ENCODE measurements around the gene MORF4L1. TPM values are rescaled to one million over a fixed set of nuclear protein-coding genes. Genes with fewer than 3 reads are reported as not detected.

Gene MORF4L1
- total RNA-seq, 1 experiment from 2014 or later, result 424 TPM

- ChIA-PET CTCF (no interaction called here), POLR2A (no interaction called here)
- TF ChIP-seq, protein P1, sequence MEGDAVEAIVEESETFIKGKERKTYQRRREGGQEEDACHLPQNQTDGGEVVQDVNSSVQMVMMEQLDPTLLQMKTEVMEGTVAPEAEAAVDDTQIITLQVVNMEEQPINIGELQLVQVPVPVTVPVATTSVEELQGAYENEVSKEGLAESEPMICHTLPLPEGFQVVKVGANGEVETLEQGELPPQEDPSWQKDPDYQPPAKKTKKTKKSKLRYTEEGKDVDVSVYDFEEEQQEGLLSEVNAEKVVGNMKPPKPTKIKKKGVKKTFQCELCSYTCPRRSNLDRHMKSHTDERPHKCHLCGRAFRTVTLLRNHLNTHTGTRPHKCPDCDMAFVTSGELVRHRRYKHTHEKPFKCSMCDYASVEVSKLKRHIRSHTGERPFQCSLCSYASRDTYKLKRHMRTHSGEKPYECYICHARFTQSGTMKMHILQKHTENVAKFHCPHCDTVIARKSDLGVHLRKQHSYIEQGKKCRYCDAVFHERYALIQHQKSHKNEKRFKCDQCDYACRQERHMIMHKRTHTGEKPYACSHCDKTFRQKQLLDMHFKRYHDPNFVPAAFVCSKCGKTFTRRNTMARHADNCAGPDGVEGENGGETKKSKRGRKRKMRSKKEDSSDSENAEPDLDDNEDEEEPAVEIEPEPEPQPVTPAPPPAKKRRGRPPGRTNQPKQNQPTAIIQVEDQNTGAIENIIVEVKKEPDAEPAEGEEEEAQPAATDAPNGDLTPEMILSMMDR (IDR thresholded peaks at IDR 0.05; ENCODE audit: insufficient read depth in 1 of 2, low read depth in 1 of 2, low read length in 1 of 2, severe bottlenecking in 1 of 2, unreplicated experiment in 1 of 2), result no peak
- peaks cover 4% of the 10 kb centered on the region for H3K4me1 ChIP-seq
- peaks cover 2% of the 10 kb centered on the region for H3K36me3 ChIP-seq (ENCODE audit: control insufficient read depth, insufficient read depth, low read length)
- H3K4me3 ChIP-seq (ENCODE audit: low read depth, low read length), result no peak overlapping the region
- no TSS peak for BruUV-seq (replicated peaks)
- intact Hi-C loops (cut with micrococcal nuclease; ENCODE audit: unreplicated experiment), result loop anchor here (5.0 kb wide), 1 partner anchor 275 kb away; no protein-coding TSS in a partner anchor
- no peaks in the 10 kb centered on the region for H3K9me3 ChIP-seq
- H3K4me3 Mint-ChIP-seq (ENCODE audit: unreplicated experiment), result no peak overlapping the region
- H3K9me3 Mint-ChIP-seq (ENCODE audit: unreplicated experiment), result no peaks in the 10 kb centered on the region
- H3K27me3 Mint-ChIP-seq (ENCODE audit: insufficient read depth, unreplicated experiment), result no peaks in the 10 kb centered on the region
- peaks cover 63% of the 10 kb centered on the region for H3K36me3 Mint-ChIP-seq (ENCODE audit: insufficient read depth, unreplicated experiment)
- no peaks in the 10 kb centered on the region for H3K4me1 Mint-ChIP-seq (ENCODE audit: low read depth, unreplicated experiment)
- H3K27me3 ChIP-seq (replicated peaks; ENCODE audit: control insufficient read depth, insufficient read depth, low read length), result no peaks in the 10 kb centered on the region
- H3K27ac Mint-ChIP-seq (ENCODE audit: unreplicated experiment), result peak overlapping the region; percentile 3
- DNase-seq, result no peak
These were observed 39.6 kb downstream of the MORF4L1 start for GRCh38 chr15:78912316-78912715.

DNA sequence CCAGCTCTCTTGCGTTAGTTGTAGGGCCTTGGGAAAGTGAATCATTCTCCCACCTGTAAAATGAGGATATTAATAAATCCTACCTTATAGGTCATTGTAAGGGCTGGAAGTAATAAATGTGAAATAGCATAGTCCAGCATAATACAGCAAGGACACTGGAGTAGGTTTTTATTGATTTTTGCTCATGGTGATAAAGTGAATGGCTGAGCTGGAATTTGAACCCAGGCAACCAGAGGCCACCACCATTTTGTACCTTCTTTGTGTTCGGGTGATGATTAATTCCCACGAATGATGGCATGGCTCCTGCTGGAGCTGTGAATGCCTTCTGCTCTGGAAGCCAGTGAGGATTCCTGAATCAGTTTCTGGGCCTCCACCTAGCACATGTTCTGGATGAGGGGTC is 40.3 kb downstream of the MORF4L1 start:
- Histone ChIP-seq H3K4me1 (peaks cover 8% of the 10 kb centered on the region), H3K4me3 (ENCODE audit: low read depth, low read length) (no peak overlapping the region), H3K36me3 (ENCODE audit: control insufficient read depth, insufficient read depth, low read length) (peaks cover 2% of the 10 kb centered on the region), H3K27me3 (replicated peaks; ENCODE audit: control insufficient read depth, insufficient read depth, low read length) (no peaks in the 10 kb centered on the region), H3K9me3 (no peaks in the 10 kb centered on the region)
- ChIA-PET POLR2A (no interaction called here), CTCF (no interaction called here)
- H3K9me3 Mint-ChIP-seq (ENCODE audit: unreplicated experiment), result no peaks in the 10 kb centered on the region
- H3K36me3 Mint-ChIP-seq (ENCODE audit: insufficient read depth, unreplicated experiment), result peaks cover 56% of the 10 kb centered on the region
- no peaks in the 10 kb centered on the region for H3K4me1 Mint-ChIP-seq (ENCODE audit: low read depth, unreplicated experiment)
- H3K4me3 Mint-ChIP-seq (ENCODE audit: unreplicated experiment), result no peak overlapping the region
- BruUV-seq (replicated peaks), result no TSS peak
- intact Hi-C loops (cut with micrococcal nuclease; ENCODE audit: unreplicated experiment), result loop anchor here (5.0 kb wide), 1 partner anchor 274 kb away; no protein-coding TSS in a partner anchor
- no peaks in the 10 kb centered on the region for H3K27me3 Mint-ChIP-seq (ENCODE audit: insufficient read depth, unreplicated experiment)
- H3K27ac Mint-ChIP-seq (ENCODE audit: unreplicated experiment), result no peak overlapping the region
- TF ChIP-seq, protein P1 (IDR thresholded peaks at IDR 0.05; ENCODE audit: insufficient read depth in 1 of 2, low read depth in 1 of 2, low read length in 1 of 2, severe bottlenecking in 1 of 2, unreplicated experiment in 1 of 2), result no peak
- DNase-seq, result no peak

DNA sequence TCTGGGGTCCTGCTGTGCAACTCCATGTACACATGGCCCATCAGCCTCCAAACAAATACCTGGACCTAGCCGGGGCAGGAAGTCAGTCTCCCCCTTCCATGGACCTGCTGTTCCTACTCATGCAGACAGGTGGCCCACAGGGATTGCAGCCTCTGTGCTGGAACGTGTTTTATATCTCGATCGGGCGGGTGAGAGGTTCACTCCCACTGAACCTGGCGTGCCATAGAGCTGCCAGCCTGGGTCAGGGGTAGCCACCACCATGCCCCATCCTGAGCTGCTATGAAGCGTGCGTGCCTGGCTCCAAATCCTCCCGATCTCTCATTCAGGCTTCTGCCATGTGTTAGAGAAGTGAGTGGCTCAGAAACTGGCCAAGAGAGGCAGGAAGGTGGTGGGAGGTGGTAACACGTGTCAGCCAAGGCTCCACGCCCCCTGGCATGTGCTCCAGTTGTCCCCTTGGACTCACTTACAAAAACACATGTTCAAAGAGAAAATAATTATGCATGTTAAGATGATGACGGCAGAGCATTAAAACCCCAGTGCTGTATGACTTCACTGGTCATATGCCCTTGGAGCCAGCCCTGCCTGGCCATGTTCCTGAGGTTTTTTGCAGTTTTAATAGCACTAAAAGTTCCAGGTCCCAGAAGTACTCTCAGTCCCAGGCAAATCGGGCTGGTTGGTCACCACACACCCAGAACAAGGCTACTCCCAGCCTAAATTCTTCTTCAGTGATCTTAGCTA is 41.5 kb downstream of the MORF4L1 start:
- no peak overlapping the region for H3K4me3 ChIP-seq (ENCODE audit: low read depth, low read length)
- ChIA-PET POLR2A (no interaction called here), CTCF (interaction anchor here (0.8 kb wide), 1 partner anchor 65 kb away, joined by 4 read pairs; no protein-coding TSS in a partner anchor)
- H3K4me1 ChIP-seq, result peaks cover 8% of the 10 kb centered on the region
- BruUV-seq (replicated peaks), result no TSS peak
- intact Hi-C loops (cut with micrococcal nuclease; ENCODE audit: unreplicated experiment), result loop anchor here (5.0 kb wide), 1 partner anchor 273 kb away; no protein-coding TSS in a partner anchor
- peaks cover 2% of the 10 kb centered on the region for H3K36me3 ChIP-seq (ENCODE audit: control insufficient read depth, insufficient read depth, low read length)
- H3K27me3 Mint-ChIP-seq (ENCODE audit: insufficient read depth, unreplicated experiment), result no peaks in the 10 kb centered on the region
- TF ChIP-seq, protein P1 (IDR thresholded peaks at IDR 0.05; ENCODE audit: insufficient read depth in 1 of 2, low read depth in 1 of 2, low read length in 1 of 2, severe bottlenecking in 1 of 2, unreplicated experiment in 1 of 2), result peak in 1 of 2 experiments; percentile 41
- no peak for DNase-seq
- peaks cover 49% of the 10 kb centered on the region for H3K36me3 Mint-ChIP-seq (ENCODE audit: insufficient read depth, unreplicated experiment)
- no peaks in the 10 kb centered on the region for H3K27me3 ChIP-seq (replicated peaks; ENCODE audit: control insufficient read depth, insufficient read depth, low read length)
- H3K4me1 Mint-ChIP-seq (ENCODE audit: low read depth, unreplicated experiment), result no peaks in the 10 kb centered on the region
- no peak overlapping the region for H3K27ac Mint-ChIP-seq (ENCODE audit: unreplicated experiment)
- no peaks in the 10 kb centered on the region for H3K9me3 ChIP-seq
- H3K4me3 Mint-ChIP-seq (ENCODE audit: unreplicated experiment), result no peak overlapping the region
- H3K9me3 Mint-ChIP-seq (ENCODE audit: unreplicated experiment), result no peaks in the 10 kb centered on the region
